ENCODE data around the gene SEC16A. TPM values are rescaled to one million over a fixed set of nuclear protein-coding genes. Genes with fewer than 3 reads are reported as not detected.

The SEC16A gene
- total and polyA plus RNA-seq, 5 experiments from 2014 or later = 14.2 to 84.8 (median 35.8) TPM

DNA sequence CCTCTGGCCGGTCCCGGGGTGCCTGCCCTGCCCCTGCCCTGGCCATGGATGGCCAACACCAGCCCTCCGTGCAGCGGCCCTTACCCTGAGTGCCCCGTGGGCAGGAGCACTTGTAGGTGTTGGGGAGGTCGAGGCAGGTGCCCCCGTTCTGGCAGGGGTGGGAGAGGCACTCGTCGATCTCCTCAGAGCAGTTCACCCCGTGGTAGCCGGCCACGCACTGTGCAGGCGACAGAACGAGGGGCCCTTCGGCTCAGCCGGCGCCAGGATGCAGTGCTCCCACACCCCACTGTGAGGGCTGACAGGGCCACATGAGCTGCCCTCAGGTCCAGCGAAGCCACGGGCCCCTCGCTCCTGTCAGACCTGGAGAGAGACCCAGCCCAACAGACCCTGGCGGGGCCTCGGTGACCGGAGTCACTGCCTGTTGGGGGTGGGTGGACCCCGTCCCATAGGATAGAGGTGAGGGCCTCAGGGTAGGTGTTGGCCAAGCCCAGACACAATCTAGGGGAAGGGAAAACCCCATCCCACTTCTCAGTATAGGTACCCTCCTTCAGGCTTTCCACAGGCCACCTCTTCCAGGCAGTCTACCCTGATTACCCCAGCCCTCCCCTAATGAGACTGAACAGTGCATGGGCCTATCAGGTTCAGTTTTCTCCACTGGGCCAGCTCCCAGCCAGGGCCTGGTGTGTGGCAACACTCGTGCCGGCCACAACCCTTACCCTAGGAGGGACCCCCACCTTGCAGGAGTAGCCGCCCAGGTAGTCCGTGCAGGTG is 24.6 kb upstream of the SEC16A start:
- Mint-ChIP-seq H3K4me3 (no peak overlapping the region), H3K27me3 (peaks cover 0 to 1% (median 0%) of the 10 kb centered on the region in 5 donors), H3K9me3 (no peaks in the 10 kb centered on the region), H3K36me3 (peaks cover 0 to 40% (median 3%) of the 10 kb centered on the region in 3 donors), H3K27ac (no peak overlapping the region), H3K4me1 (no peaks in the 10 kb centered on the region)
- no peak for DNase-seq
- no peak for ATAC-seq
- POLR2A ChIA-PET = interaction anchor here (1.0 to 1.1 kb wide), 3 partner anchors 9 to 19 kb away, joined by 3 read pairs; no protein-coding TSS in a partner anchor

DNA sequence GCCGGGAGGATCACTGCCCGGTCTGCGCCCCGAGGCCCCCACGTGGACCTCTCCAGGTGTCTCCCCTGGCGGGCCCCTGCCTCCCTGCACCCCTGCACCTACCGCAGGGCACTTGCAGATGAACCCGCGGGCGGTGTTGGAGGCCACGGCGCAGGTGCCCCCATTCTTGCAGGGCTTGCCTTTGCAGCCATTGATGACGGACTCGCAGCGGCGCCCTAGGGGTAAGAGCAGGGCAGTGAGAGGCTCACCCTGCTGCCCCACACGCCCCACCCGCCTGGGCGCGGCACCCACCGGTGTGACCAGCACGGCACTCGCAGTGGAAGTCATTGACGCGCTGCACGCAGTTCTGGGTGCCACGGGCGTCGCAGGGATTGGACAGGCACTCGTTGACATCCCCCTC is 23.6 kb upstream of the SEC16A start:
- H3K4me1 Mint-ChIP-seq = no peaks in the 10 kb centered on the region
- no peak overlapping the region for H3K4me3 Mint-ChIP-seq
- POLR2A ChIA-PET = no interaction called here
- ATAC-seq (no peak), DNase-seq (no peak)
- no peaks in the 10 kb centered on the region for H3K9me3 Mint-ChIP-seq
- H3K27me3 Mint-ChIP-seq = peaks cover 0 to 1% (median 0%) of the 10 kb centered on the region in 5 donors
- H3K36me3 Mint-ChIP-seq = peaks cover 0 to 39% (median 3%) of the 10 kb centered on the region in 3 donors
- no peak overlapping the region for H3K27ac Mint-ChIP-seq

DNA sequence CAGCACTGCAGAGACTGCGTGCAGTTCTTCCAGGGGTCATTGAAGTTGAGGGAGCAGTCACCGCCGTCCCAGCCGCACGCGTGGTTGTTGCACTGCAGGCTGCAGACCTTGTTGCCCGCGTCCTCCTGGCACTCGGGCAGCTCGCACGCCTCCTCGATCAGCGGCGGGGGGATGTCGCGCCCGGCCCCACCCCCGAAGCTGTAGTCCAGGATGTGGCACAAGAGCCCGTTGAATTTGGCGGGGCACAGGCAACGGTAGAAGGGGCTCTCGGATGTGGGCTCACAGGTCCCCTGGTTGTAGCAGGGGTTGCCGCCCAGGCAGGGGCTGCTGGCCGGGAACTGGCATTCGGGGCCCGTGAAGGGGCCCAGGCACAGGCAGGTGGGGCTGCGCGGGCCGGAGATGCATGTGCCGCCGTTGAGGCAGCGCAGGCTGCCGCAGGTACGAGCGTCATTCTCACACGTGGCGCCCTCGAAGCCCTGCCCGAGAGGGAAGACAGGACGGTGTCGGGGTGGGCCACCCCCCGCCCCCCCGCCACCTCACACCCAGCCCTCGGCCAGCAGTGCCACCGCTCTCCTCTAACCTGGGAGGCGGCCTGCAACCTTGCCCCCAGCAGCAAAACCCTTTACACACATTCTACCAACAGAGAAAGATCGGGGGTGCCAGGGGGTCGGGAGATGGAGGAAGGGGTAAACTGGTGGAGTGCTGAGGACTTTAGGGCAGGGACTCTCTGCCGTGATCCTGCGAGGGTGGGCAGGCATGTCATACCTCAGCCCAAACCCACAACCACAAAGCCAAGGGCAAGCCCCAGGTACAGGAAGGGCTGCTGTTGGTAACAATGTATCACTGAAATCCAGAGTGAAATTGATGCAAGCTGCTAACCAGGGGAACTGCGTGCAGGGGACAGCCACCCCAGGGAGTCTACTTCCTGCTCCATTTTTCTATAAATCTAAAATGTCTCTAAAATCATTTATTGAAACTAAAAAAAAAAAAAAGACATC is 22.9 kb upstream of the SEC16A start:
- DNase-seq (no peak), ATAC-seq (no peak)
- POLR2A ChIA-PET = no interaction called here
- no peaks in the 10 kb centered on the region for H3K4me1 Mint-ChIP-seq
- peaks cover 0 to 39% (median 3%) of the 10 kb centered on the region in 3 donors for H3K36me3 Mint-ChIP-seq
- H3K9me3 Mint-ChIP-seq = no peaks in the 10 kb centered on the region
- no peak overlapping the region for H3K27ac Mint-ChIP-seq
- H3K27me3 Mint-ChIP-seq = peaks cover 0 to 1% (median 0%) of the 10 kb centered on the region in 5 donors
- H3K4me3 Mint-ChIP-seq = no peak overlapping the region

DNA sequence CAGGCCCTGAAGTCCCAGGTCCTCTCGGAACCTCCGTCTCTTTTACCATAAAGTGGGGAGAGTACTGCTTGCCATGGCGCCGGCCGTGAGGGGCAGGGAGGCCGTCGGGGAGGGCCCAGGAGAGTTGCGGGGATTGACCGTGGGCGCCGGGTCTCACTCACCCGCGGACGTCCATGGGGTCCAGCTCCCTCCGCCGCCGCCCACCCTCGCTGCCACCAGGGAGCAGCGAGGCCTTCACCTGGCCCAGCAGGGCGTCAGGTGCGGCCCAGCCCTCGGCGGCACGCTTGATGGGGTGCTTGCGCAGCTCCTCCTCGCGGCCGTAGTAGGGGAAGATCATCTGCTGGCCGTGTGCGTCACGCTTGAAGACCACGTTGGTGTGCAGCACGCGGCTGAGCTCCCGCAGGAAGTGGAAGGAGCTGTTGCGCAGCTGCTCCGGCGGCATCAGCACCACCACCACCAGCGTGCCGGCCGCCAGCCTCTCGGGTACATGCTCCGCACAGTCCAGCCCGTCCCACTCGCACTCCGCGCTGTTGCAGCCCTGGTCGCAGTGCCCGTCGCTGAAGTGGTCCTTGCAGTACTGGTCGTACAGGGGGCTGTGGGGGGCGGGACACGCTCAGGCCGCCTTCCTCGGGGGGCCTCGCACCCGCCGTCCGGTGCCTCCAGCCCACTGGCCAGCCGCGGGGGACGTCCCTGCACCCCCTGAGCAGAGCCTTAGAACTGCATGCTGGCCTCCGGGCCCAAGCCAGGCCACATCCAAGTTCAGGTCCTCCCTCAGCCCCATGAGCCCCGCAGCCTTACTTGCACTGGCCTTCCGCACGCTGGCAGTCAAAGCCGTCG is 21.9 kb upstream of the SEC16A start:
- Mint-ChIP-seq H3K36me3 (peaks cover 0 to 45% (median 5%) of the 10 kb centered on the region in 3 donors), H3K4me1 (no peaks in the 10 kb centered on the region), H3K27me3 (peaks cover 0 to 1% (median 0%) of the 10 kb centered on the region in 5 donors), H3K9me3 (no peaks in the 10 kb centered on the region), H3K27ac (no peak overlapping the region), H3K4me3 (no peak overlapping the region)
- no peak for ATAC-seq
- DNase-seq = no peak
- POLR2A ChIA-PET = interaction anchor here (0.6 kb wide), 1 partner anchor 20 kb away, joined by 5 read pairs; no protein-coding TSS in a partner anchor

DNA sequence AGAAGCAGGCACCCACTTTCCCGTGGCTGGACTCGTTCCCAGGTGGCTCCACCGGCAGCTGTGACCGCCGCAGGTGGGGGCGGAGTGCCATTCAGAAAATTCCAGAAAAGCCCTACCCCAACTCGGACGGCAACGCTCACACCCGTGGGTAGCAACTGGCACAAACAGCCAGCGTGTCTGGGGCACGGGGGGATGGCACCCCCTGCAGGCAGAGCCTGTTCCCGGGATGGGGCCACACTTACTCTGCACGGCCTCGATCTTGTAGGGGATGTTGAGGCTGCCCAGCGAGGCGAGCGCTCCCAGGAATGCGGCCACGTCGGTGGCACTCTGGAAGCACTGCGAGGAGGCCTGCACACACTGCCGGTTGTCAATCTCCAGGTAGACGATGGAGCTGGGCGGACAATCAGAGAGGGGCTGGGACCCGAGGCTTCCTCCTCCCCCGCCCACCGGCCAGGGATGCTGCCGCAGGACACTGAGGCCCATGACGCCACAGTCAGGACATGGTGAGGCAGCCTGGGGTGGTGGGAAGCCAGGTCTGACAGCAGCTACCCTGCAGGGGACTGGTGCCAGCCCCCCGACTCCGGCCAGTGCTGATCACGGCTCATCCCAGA is 20.2 kb upstream of the SEC16A start:
- Mint-ChIP-seq H3K27me3 (no peaks in the 10 kb centered on the region), H3K4me3 (no peak overlapping the region), H3K27ac (no peak overlapping the region), H3K9me3 (no peaks in the 10 kb centered on the region), H3K36me3 (peaks cover 0 to 56% (median 7%) of the 10 kb centered on the region in 3 donors), H3K4me1 (no peaks in the 10 kb centered on the region)
- DNase-seq = no peak
- no peak for ATAC-seq
- POLR2A ChIA-PET = interaction anchor here (1.4 kb wide), 1 partner anchor 8 kb away, joined by 3 read pairs; no protein-coding TSS in a partner anchor

DNA sequence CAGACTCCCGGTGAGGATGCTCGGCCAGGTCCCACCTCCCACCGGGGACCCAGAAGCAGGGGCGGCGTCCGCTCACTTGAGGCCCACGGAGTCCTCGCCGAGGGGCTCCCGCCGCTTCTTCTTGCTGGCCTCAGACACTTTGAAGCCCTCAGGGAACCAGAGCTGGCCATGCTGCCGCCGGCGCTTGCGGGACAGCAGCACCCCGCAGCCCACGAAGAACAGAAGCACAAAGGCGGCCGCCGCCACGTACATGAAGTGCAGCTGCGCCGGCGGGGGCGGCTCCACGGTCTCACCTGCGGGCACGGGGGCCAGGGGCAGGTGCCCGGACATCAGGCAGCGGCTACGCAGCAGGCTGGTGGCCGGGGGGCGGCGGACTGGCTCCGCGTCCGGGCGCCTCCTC is 19.4 kb upstream of the SEC16A start:
- Mint-ChIP-seq H3K9me3 (no peaks in the 10 kb centered on the region), H3K27me3 (no peaks in the 10 kb centered on the region), H3K4me3 (no peak overlapping the region), H3K27ac (no peak overlapping the region), H3K36me3 (peaks cover 0 to 61% (median 7%) of the 10 kb centered on the region in 3 donors), H3K4me1 (no peaks in the 10 kb centered on the region)
- ATAC-seq (no peak), DNase-seq (no peak)
- POLR2A ChIA-PET = interaction anchor here (0.6 to 1.4 kb wide), 3 partner anchors 9 to 54 kb away, joined by 3 to 4 read pairs (median 3); no protein-coding TSS in a partner anchor

DNA sequence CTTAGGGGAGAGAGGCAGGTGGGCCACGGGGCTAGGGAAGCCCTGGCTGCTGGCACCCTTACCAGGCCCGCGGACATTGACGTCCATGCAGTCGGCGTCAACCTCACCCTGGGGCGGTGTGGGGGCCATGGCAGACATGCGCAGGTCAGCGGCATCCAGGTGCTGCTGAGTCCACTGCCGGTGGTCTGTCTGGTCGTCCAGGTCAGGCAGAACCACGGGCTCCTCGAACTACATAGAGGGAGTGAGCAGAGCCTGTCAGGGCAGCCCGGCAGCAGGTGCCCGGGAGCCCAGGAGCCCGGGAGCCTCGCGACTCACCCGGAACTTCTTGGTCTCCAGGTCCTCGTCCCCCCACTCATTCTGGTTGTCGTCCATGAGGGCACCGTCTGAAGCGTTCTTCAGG is 18.8 kb upstream of the SEC16A start:
- Mint-ChIP-seq H3K4me3 (no peak overlapping the region), H3K36me3 (peaks cover 0 to 62% (median 7%) of the 10 kb centered on the region in 3 donors), H3K4me1 (no peaks in the 10 kb centered on the region), H3K9me3 (no peaks in the 10 kb centered on the region), H3K27ac (no peak overlapping the region), H3K27me3 (no peaks in the 10 kb centered on the region)
- POLR2A ChIA-PET = interaction anchor here (0.6 to 1.4 kb wide), 2 partner anchors 9 to 54 kb away, joined by 3 to 4 read pairs; no protein-coding TSS in a partner anchor
- DNase-seq = no peak
- ATAC-seq = no peak

DNA sequence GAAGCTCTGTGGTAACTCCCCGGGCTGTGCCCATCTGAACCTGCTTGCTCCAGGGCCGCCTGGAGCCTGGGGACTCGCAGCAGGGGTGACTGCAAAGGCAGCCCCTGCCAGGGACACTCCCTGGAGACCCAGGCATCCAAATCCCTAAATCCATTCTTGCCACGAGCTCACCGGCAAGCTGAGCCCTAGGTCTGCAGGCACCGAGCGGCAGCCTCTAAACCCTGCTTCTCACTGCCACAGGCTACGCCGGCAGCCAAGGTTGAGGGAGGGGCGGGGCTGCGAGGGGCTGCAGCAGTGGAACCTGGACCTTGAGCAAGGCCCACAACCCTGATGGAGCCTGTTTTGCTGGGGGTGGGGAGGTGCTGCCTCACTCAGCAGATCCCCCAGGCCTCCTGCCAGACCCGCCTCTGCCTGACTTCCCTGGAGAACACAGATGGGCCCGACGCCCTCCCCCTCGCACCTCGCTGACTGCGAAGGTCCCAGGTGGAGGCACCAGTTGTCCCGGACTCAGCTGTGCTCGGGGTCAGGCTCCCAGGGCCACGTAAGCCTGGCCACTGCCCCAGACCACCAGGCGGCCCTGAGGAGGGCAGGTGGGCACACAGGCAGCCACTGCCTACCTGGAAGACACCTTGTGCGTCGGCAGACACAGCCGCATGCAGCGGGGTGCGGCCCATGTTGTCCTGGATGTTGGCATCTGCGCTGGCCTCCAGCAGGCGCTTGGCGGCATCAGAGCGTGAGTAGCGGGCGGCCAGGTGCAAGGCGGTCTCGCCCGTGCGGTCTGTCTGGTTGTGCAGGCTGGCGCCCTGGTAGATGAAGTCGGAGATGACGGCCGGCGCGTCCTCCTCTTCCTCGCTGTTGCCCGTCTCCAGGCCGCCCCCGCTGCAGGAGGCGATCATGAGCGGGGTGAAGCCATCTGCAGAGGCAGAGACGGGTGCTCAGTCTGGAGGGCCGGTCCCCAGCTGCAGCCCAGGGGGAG is 17.4 kb upstream of the SEC16A start:
- H3K9me3 Mint-ChIP-seq = no peaks in the 10 kb centered on the region
- H3K36me3 Mint-ChIP-seq = peaks cover 0 to 60% (median 6%) of the 10 kb centered on the region in 3 donors
- H3K4me1 Mint-ChIP-seq = no peaks in the 10 kb centered on the region
- H3K27me3 Mint-ChIP-seq = no peaks in the 10 kb centered on the region
- ATAC-seq = no peak
- H3K27ac Mint-ChIP-seq = no peak overlapping the region
- no peak for DNase-seq
- POLR2A ChIA-PET = no interaction called here
- H3K4me3 Mint-ChIP-seq = no peak overlapping the region

DNA sequence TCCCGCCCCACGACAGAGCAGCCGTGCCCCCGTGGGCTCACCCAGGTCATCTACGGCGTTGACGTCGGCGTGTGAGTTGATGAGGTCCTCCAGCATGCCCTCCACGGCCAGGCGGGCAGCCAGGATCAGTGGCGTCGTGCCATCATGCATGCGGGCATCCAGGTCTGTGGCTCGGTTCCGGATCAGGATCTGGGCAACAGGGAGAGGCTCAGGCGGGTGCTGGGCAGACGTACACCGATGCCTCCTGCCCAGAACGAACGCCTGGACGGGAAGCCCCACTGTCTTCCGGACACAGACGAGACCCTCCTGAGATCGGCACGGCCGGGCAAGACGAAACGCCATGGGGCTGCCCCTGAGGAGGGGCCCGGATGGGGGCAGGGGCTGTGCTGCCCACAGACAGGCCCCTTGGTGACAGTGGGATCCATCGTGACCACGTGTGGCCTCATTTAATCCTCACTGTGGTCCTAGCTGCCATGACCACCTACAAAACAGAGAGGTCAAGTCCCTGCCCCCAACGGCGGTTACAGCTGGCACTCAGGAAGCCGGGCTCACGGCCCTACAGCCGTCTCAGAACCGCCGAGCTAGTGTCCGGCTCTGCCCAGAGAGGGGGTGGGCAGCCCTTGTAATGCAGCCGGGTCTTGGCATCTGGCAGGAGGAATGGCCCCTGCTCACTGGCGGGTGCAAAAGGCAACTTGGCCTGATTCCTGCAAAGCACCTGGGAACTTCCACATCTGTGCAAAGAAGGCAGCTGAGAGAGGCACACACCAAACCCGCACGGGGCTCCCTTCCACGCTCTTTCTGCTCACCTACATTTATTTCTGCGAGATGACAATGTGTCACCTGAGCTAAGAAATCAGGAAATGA is 16.5 kb upstream of the SEC16A start:
- Mint-ChIP-seq H3K4me1 (no peaks in the 10 kb centered on the region), H3K36me3 (peaks cover 0 to 58% (median 6%) of the 10 kb centered on the region in 3 donors)

DNA sequence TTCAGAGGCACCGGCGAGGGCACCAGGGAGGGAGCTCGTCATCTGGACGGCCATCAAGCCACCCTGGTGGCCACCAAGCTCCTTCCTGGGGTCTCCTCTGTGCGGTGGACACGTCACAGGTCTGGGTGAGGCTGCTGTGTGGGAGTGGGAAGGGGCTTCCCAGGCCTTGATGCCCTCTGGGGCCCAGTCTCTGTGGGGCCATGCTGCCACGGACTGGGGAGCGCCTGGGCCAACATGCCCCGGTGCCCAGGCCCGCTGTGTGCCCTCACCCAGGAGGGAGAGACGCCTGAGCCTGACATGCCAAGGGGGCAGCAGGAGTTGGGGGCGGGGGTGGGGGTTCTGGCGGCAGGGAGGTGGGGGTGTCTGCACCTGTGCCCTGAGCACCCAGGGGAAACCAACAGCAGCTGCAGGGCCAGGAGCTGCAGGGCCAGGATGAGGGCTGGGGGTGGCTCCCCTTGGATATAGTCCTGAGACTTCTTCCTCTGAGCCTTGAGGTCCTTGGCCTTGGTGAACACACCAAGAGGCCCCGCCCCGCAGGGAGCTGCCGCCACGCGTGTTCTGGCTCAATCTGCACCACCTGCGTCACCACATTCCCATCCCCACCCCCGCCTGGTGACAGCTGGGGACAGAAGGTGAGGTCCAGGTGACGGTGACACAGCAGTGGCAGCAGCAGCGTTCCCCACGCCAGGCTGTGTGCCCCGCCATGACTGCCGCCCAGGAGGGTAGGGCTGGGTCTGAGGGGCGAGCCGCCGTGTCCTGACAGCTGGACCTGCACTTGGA is 15.3 kb upstream of the SEC16A start:
- Mint-ChIP-seq H3K4me3 (no peak overlapping the region), H3K27ac (no peak overlapping the region), H3K9me3 (no peaks in the 10 kb centered on the region), H3K36me3 (peaks cover 0 to 52% (median 6%) of the 10 kb centered on the region in 3 donors), H3K27me3 (no peaks in the 10 kb centered on the region), H3K4me1 (no peaks in the 10 kb centered on the region)
- no peak for DNase-seq
- POLR2A ChIA-PET = interaction anchor here (0.8 kb wide), 1 partner anchor 10 kb away, joined by 3 read pairs; no protein-coding TSS in a partner anchor
- no peak for ATAC-seq

More for the DNA sequence above, 16.5 kb upstream of the SEC16A start:
- no peaks in the 10 kb centered on the region for H3K27me3 Mint-ChIP-seq
- peak overlapping the region in 1 of 10 donors; percentile 18 for H3K27ac Mint-ChIP-seq
- ATAC-seq = no peak
- DNase-seq = no peak
- POLR2A ChIA-PET = no interaction called here
- no peak overlapping the region for H3K4me3 Mint-ChIP-seq
- H3K9me3 Mint-ChIP-seq = no peaks in the 10 kb centered on the region
